GM19467 (cell line): Measurements from ENCODE around the gene SRPX2.
"Not testable (repeated sequence)": the region's sequence is repeated elsewhere in the genome, so short reads cannot be mapped to it uniquely, and the experiment has no call there.

Experiments used
- ATAC-seq: cut with Tn5 transposase; IDR thresholded peaks from one replicate; pipeline ENCODE4 v1.9.1; 2021; ENCODE audit warnings: mild to moderate bottlenecking, moderate library complexity; ENCODE audit not compliant: unreplicated experiment

SRPX2 gene

GRCh38 chrX:100695991-100696390 lies 52.0 kb downstream of the SRPX2 start:
- no peak for ATAC-seq

DNA sequence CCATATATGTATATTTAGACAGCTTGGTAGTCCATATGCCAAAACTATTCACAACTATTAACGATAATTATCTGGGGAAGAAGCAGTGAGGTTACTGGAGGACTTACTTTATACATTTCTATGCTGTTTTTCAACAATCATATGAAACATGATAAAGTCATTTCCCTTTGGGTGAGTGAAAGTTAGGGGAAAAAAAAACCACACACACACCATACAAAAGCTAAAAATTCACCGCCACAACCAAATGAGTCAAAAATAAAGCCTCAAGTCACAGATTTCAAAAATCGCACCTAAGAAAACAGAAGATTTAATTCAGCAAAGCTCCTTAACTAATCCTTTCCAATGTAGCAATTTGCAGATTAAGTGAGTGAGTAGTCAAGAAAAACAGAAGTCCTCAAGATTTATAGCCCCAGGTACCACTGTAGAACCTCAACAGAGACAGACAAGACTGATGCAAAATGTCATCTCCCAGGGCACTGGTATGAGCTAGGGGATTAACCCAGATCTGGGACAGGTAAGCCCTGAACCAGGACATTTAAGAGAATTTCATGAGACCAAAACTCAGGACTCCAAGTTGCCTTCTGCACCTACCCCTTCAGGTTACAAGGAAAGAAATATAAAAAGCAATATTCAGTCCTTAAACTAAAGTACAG lies 52.8 kb downstream of the SRPX2 start:
- ATAC-seq, result no peak

- no peak for ATAC-seq
These were observed 54.6 kb downstream of the SRPX2 start for GRCh38 chrX:100698551-100698950.

DNA sequence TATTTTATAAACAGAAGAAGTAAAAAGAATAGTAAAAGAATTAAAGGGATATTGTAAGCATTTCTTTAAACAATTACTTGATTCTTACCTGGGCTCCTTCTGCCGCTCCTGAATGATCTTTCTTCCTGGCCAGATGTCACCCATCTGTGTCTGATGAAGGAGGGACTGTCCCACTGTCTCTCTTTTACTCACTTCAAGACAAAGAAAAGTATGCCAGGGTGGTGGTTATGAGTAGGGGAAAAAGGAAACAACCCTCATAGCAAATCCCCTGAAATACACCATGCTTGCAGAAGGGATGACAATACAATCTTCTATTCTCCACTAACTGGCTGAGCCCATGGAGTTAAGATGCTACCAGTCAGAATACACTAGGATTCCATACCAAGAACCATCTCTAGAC lies 56.8 kb downstream of the SRPX2 start:
- no peak for ATAC-seq

DNA sequence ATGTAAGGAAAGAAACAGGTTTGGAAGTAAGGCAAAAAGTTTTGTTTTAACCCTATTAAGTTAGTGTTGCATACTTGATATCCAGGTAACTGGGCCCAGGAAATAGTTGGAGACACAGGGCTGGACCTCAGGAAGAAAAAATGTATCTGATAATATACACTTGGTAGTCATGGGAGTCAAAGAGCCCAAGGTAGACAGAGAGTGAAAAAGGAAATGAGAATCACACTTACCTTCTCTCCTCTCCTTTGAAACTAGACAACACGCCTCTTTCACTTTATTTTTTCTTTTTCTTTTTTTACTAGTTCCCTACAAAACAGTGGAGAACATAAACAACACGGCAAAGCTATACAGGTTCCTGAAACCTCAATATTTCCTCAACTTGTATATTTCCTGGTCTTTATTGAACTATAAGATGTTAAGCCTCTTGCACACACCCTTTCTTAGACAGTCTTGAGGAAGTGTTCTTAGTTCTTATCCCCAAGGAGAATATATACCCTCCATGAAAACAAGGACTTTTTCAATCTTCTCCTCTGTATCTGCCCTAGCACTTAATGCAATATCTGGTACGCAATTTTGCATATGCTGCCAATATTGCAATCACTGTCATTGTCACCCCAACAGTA lies 60.7 kb downstream of the SRPX2 start:
- ATAC-seq, result no peak

DNA sequence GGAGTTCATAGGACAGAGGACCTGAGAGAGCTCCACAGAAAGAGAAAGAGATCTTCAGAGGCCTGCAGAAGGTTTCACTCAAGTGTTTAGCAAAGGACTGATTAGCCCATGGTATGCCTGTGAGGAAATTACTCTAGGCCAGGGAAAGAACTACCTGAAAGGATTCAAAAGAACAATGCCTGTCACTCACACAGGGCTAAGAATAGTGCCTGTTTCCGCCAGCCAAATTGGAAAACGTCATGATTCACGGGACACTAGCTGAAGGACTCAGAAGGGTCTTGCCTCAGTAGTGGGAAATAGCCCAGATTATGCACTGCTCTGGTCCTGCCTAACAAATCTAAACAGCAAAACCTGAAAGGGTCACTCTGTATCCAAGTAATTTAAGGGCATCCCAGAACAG lies 66.8 kb downstream of the SRPX2 start:
- ATAC-seq, result no peak

GRCh38 chrX:100717363-100717762 lies 73.4 kb downstream of the SRPX2 start:
- no peak for ATAC-seq

GRCh38 chrX:100719139-100719538 lies 75.1 kb downstream of the SRPX2 start:
- no peak for ATAC-seq

GRCh38 chrX:100720301-100720700 lies 76.3 kb downstream of the SRPX2 start:
- no peak for ATAC-seq

DNA sequence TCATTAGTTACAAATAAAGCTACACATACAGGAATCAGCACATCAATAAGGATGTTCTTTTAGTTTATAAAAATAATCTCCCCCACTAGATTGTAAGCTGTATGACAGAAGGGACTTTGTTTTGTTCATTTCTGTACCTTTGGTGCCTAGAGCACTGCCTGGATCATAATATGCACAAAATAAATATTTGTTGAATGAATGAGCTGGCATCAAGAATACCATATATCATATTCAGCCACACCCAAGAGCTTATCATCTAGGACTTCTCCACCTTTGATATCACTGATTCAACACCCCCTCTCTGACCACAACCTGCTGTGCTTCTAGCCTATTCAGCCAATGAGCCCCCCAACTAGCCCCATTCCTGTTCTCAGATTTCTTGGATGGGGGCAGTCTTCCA lies 77.3 kb downstream of the SRPX2 start:
- ATAC-seq, result no peak

- ATAC-seq, result not testable (repeated sequence)
These were observed 80.0 kb downstream of the SRPX2 start for GRCh38 chrX:100724006-100724405.
